MM.1S (cell line): ENCODE measurements around the gene PLCB1.

Source experiments
- CTCF ChIP-seq: fragments of 300-600 bp; sonication (generic); IDR thresholded peaks from 2 replicates; pipeline ENCODE4 v1.5.1; 2016; ENCODE audit warnings: antibody characterized with exemption, low read length, mixed read lengths
- EZH2 ChIP-seq: fragments of 300-600 bp; sonication (generic); optimal IDR thresholded peaks from 2 replicates; pipeline ENCODE3; 2017; ENCODE audit warnings: low read depth, mild to moderate bottlenecking, antibody characterized with exemption, low read length, mixed read lengths
- EZH2phosphoT487 ChIP-seq: fragments of 300-600 bp; sonication (generic); IDR thresholded peaks from 2 replicates; pipeline ENCODE4 v1.6.1; 2018; ENCODE audit warnings: antibody characterized with exemption, low read length

GRCh38 chr20:8267009-8267408 is 134.9 kb downstream of the PLCB1 start:
- TF ChIP-seq CTCF = no peak
- no peak for TF ChIP-seq EZH2
- TF ChIP-seq EZH2phosphoT487 = no peak
